Muscle of back (tissue), 11 donors: ENCODE data around the gene EGFR. TPM values are rescaled to one million over a fixed set of nuclear protein-coding genes. Genes with fewer than 3 reads are reported as not detected.

Experiments used
- DNase-seq, 3 donors: peaks; one replicate each; pipeline versions ENCODE4 v3.0.0 to v3.0.0-alpha.2; 2013
- polyA plus RNA-seq, 10 donors: library from polyadenylated mRNA; unstranded; fragments of 120-200 nt; gene quantifications; one replicate each; pipeline ENCODE4 v1.2.1, GENCODE V29; 2013; ENCODE audit not compliant: insufficient read length in 10 of 10

EGFR gene
- polyA plus RNA-seq, 10 donors = 21.9 to 37.2 (median 25.8) TPM

- peak in 1 of 3 donors; percentile 40 for DNase-seq
Measured at GRCh38 chr7:55078465-55079372, 59.9 kb downstream of the EGFR start.

DNA sequence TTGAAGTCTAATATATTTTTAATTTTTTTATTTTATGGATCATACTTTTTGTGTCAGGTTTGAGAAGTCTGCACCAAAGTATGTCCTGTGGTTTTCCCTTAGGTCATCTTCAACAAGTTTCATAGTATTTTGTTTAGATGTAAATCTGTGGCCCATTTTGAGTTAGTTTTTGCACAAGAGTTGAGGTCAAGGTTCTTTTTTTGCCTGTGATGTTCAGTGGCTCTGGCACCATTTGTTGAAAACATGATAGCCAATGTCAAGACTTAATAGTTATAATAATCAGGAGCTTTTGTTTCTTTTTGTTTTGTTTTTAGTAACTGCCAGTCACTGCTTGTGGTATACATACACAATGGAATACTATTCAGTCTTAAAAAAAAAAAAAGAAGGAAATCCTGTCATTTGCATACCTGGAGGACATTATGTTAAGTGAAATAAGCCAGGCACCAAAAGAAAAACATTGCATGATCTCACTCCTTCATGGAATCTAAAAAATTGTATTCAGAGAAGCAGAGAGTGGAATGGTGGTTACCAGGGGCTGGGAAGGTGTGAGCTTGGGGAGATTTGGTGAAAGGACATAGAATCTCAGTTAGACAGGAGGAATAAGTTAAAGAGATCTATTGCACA is 61.3 kb downstream of the EGFR start:
- DNase-seq = no peak

DNA sequence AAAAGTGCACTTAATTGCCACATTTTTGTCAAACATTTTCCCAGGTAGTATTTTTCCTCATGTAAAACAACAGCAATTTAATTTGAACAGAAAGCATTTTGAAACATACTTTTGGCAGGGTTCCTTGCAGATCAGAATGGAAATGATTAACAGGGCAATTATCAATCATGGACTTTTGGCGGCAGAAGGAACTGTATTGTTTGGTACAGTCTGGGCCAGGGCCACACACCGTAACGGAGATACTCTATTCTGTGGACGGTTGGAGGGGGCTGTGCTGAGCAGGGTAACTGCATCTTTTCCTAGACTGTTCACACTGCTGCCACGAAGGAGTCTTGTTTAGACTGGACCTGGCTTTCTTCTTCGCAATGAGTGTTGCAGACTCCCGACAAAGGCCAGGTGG is 62.3 kb downstream of the EGFR start:
- no peak for DNase-seq

GRCh38 chr7:55081472-55082227 is 62.8 kb downstream of the EGFR start:
- no peak for DNase-seq

DNA sequence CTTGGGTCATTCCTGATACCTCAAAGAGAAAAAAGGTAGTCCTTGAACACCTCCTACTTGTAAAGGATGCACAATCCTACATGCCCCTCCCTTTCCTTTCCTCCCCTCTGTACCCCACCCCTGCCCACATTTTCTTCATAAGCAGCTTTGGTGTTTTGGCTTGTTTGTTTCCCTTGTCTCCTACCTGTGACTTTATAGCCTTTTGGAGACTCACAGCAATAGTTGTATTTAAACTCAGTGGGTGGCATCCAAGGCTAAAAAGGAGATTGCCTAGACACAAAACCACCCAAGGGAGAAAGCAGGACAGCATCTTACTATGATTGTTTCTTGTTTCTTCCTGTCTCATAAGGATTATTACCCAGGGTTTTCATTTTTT is 63.4 kb downstream of the EGFR start:
- DNase-seq = no peak

- DNase-seq = peak in 1 of 3 donors; percentile 69
Measured at GRCh38 chr7:55083206-55083605, 64.4 kb downstream of the EGFR start.

- DNase-seq = no peak
Measured at GRCh38 chr7:55084307-55084706, 65.5 kb downstream of the EGFR start.

DNA sequence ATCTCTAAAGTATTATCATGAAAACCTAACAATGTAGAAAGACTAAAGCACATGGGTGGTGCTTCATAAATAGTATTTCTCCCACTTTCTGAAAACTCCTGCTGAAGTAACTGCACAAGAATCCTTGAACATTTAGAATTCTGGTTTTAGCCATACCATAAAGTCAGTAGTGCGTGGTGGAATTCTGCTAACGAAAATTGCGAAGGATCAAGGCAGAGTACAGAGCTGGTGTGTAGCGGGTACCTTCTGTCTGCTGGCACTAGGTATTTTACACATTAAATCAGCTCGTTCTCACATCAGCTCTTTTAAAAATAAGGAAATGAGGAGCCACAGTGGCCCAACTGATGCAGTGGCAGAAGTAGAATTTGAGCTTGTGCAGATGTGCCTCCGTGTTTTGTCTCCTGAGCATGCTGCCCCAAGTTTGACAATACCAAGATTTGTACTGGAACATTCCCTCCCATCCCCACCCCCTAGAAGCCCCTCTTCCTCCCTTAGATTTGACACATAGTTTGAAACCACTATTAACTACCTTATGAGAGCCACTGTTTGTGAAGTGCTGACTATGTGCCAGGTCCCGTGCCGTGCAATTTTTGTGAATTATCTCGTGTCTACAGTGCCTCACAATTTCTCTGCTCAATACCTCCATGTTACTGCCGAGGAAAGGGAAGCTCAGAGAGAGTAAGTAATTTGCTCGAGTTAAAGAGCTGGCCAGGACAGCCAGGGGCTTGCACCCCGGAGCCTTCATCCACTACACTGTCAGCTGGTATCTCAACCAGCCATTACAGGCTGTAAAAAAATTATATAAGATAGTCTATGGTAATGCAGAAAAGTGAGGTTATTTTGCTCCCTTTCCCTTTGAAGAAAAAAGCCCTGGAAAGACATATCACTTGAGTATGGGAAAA is 66.9 kb downstream of the EGFR start:
- no peak for DNase-seq

DNA sequence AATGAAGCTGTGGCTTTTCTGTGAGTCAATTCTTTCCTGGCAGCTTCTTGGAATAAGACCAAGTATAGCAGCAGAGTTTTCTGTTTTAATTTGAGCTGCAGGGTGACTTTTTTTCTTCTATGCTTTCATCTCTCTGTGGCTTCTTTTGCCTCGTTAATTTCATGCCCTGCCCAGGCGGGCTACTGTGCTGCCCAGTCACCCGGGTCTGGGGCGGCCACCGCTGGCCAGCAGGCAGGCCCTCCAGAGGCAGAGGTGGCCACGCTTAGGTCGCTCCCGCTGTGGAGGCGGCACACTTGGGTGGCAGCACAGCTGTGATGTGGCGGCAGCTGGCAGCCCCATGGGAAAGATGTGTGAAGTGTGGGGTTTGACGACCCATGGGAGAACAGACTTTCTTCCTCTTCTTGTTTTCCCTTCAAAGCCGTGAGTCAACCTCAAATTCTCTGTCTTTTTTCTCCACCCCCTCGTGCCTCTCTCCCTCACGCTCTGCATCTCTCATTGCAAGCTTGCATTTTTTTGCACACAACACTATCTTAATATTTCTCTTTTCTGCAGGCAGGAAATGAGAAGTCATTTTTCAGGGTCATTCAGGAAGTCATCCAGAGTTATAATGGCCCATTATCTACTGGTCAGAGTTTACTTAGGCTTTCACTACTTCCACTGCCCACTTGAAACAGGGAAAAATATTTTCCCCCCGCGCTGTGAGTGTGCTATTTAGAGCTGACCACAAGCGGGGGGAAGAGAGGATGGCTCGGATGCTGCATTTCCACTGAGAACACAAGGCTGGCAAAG is 67.8 kb downstream of the EGFR start:
- DNase-seq = peak in 2 of 3 donors; percentile 75 to 78

- no peak for DNase-seq
Measured at GRCh38 chr7:55087521-55087961, 68.7 kb downstream of the EGFR start.

DNA sequence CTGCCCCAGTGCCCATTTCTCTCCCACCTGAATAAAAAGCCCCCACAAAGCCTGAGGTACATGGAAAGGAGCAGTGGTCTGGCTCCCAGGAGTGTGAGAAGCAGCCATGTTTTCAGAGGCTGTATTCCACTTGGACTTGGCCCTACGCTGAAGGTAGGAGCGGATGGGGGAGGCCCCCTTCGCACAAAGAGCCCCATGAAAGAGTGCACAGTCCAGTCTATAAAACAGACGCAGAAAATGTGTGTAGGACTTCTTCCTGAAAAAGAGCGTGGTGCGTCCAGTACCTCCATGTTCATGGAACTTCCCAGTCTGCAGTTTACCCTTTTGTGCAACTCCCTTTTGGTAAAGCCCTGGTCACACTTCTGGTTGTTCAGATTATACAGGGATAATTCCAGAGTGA is 69.3 kb downstream of the EGFR start:
- no peak for DNase-seq

GRCh38 chr7:55088620-55089019 is 69.8 kb downstream of the EGFR start:
- peak in 1 of 3 donors; percentile 64 for DNase-seq

GRCh38 chr7:55092186-55092974 is 73.6 kb downstream of the EGFR start:
- DNase-seq = no peak

DNA sequence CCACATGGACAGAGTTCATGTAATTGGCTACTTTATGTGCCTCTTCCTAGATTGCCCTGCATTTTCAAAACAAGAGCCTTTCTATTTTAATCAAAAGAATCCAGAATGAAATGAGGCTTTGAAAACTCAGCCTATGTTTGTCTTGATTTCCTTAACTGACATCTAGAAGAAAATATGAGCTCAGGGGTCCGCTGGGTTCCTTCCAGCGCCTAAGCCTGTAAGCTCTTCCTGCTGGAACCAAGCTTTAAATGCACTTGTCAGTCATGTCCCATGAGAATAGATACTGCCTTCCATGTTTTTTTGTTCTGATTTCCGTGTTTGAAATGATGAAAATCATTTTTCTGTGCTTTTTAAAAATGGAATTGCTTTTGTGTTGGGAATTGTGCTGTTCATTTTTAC is 74.2 kb downstream of the EGFR start:
- peak in 1 of 3 donors; percentile 41 for DNase-seq

- DNase-seq = no peak
Measured at GRCh38 chr7:55093674-55094073, 74.9 kb downstream of the EGFR start.

DNA sequence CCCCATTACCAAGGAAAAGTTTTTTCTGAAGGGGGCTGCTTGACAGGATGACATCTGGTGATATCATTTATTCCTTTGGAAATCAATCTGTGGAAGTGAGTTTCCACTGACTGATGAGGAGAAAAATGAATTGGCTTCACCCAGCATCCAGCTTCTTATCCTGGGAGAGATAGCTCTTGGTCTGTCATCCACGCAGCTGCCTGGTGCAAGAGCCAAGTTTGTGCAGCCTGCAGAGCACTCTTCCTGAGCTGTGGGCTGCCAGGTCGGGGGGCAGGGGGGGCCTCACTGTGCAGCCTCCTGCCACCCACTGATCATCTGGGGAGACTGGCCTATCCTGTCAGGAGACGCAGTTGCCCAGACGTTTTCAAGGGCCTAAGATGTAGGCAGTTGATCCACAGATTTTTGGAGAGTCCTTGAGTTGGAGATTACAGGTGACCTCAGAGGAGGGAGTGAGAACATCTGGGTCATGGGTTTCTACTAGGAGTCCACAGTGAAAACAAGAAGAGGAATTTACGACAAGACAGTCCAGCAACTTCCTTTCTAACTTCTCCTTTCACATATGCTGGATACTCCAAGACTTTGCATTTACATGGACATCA is 75.4 kb downstream of the EGFR start:
- DNase-seq = peak in 2 of 3 donors; percentile 59 to 93

GRCh38 chr7:55095672-55096071 is 76.9 kb downstream of the EGFR start:
- no peak for DNase-seq

DNA sequence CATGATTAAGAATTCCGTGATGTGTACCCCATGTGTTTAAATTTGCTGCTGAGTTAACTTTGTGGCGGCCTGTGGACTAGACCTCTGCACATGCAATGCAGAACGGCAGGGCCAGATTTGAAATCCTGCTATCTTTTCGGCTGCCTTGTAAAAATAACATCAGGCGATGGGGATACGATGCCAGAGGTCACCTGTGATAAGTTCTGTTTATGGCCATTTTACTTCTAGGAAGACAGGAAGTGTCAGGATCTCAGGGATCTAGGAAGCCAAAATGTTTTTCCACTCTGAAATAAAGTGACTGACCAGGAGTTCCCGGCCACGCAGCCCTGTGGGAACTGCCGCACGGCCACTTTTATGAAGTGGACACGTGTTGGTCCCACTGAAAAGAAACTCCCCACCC is 77.5 kb downstream of the EGFR start:
- DNase-seq = no peak

- DNase-seq = no peak
Measured at GRCh38 chr7:55097100-55097499, 78.3 kb downstream of the EGFR start.
